ENCODE measurements around the gene ARID1B.

Gene ARID1B

GRCh38 chr6:156793200-156793599 lies 16.0 kb downstream of the ARID1B start:
- no peak overlapping the region for H3K27ac ChIP-seq (ENCODE audit: extremely low read depth, low read depth, low read length)
- H3K9me3 ChIP-seq (ENCODE audit: control insufficient read depth, insufficient read depth, low read depth, low read length) = no peaks in the 10 kb centered on the region
- ChIA-PET CTCF (no interaction called here), POLR2A (no interaction called here)
- peaks cover 10% of the 10 kb centered on the region for H3K4me1 ChIP-seq (ENCODE audit: control insufficient read depth, insufficient read depth, low read length)
- TF ChIP-seq ZNF121 (tag by site-specific recombination; IDR thresholded peaks at IDR 0.05) (peak; percentile 84), ZNF777 (tag by site-specific recombination; IDR thresholded peaks at IDR 0.05; ENCODE audit: borderline replicate concordance) (no peak)
- H3K4me3 ChIP-seq (ENCODE audit: low read depth, low read length) = no peak overlapping the region
- H3K36me3 ChIP-seq (ENCODE audit: control insufficient read depth in 2 of 2, insufficient read depth in 1 of 2, low read length in 2 of 2) = no peaks in the 10 kb centered on the region

- no peak overlapping the region for H3K4me3 ChIP-seq (ENCODE audit: low read depth, low read length)
- peaks cover 10% of the 10 kb centered on the region for H3K4me1 ChIP-seq (ENCODE audit: control insufficient read depth, insufficient read depth, low read length)
- POLR2A ChIA-PET = no interaction called here
- H3K27ac ChIP-seq (ENCODE audit: extremely low read depth, low read depth, low read length) = no peak overlapping the region
- H3K36me3 ChIP-seq (ENCODE audit: control insufficient read depth in 2 of 2, insufficient read depth in 1 of 2, low read length in 2 of 2) = no peaks in the 10 kb centered on the region
- H3K9me3 ChIP-seq (ENCODE audit: control insufficient read depth, insufficient read depth, low read depth, low read length) = no peaks in the 10 kb centered on the region
- CTCF ChIA-PET = interaction anchor here (0.7 kb wide), 1 partner anchor 147 kb away, joined by 3 read pairs; no protein-coding TSS in a partner anchor
- TF ChIP-seq ZNF280D (tag by site-specific recombination; IDR thresholded peaks at IDR 0.05) = no peak
- TF ChIP-seq ZNF600 (tag by site-specific recombination; IDR thresholded peaks at IDR 0.05) = peak; percentile 84
- TF ChIP-seq REPIN1 (tag by site-specific recombination; IDR thresholded peaks at IDR 0.05; ENCODE audit: low read depth) = no peak
Observed at GRCh38 chr6:156794546-156795354, 17.6 kb downstream of the ARID1B start.

GRCh38 chr6:156795825-156796224 lies 18.6 kb downstream of the ARID1B start:
- H3K9me3 ChIP-seq (ENCODE audit: control insufficient read depth, insufficient read depth, low read depth, low read length) = no peaks in the 10 kb centered on the region
- H3K4me3 ChIP-seq (ENCODE audit: low read depth, low read length) = no peak overlapping the region
- ChIA-PET POLR2A (interaction anchor here (0.7 kb wide), 1 partner anchor 225 kb away, joined by 3 read pairs; no protein-coding TSS in a partner anchor), CTCF (interaction anchor here (0.6 to 1.0 kb wide), 2 partner anchors 11 to 147 kb away, joined by 3 to 7 read pairs; no protein-coding TSS in a partner anchor)
- TF ChIP-seq ZNF133 (tag by site-specific recombination; IDR thresholded peaks at IDR 0.05) (no peak), ZBTB17 (tag by site-specific recombination; IDR thresholded peaks at IDR 0.05) (peak; percentile 98)
- H3K36me3 ChIP-seq (ENCODE audit: control insufficient read depth in 2 of 2, insufficient read depth in 1 of 2, low read length in 2 of 2) = no peaks in the 10 kb centered on the region
- no peak overlapping the region for H3K27ac ChIP-seq (ENCODE audit: extremely low read depth, low read depth, low read length)
- H3K4me1 ChIP-seq (ENCODE audit: control insufficient read depth, insufficient read depth, low read length) = peaks cover 5% of the 10 kb centered on the region

GRCh38 chr6:156796627-156797026 lies 19.4 kb downstream of the ARID1B start:
- Histone ChIP-seq H3K4me3 (ENCODE audit: low read depth, low read length) (no peak overlapping the region), H3K36me3 (ENCODE audit: control insufficient read depth in 2 of 2, insufficient read depth in 1 of 2, low read length in 2 of 2) (no peaks in the 10 kb centered on the region), H3K27ac (ENCODE audit: extremely low read depth, low read depth, low read length) (no peak overlapping the region), H3K4me1 (ENCODE audit: control insufficient read depth, insufficient read depth, low read length) (peaks cover 4% of the 10 kb centered on the region), H3K9me3 (ENCODE audit: control insufficient read depth, insufficient read depth, low read depth, low read length) (no peaks in the 10 kb centered on the region)
- POLR2A ChIA-PET = interaction anchor here (0.7 kb wide), 1 partner anchor 224 kb away, joined by 3 read pairs; no protein-coding TSS in a partner anchor
- TF ChIP-seq ZFHX2 (tag by site-specific recombination; conservative IDR thresholded peaks at IDR 0.05) (peak; percentile 95), ZNF776 (tag by site-specific recombination; IDR thresholded peaks at IDR 0.05; ENCODE audit: borderline replicate concordance) (no peak), SP7 (tag by site-specific recombination; IDR thresholded peaks at IDR 0.05) (no peak), ZBTB17 (tag by site-specific recombination; IDR thresholded peaks at IDR 0.05) (no peak), ZNF223 (tag by site-specific recombination; IDR thresholded peaks at IDR 0.05) (no peak), ZNF426 (tag by site-specific recombination; IDR thresholded peaks at IDR 0.05) (no peak), ZNF335 (tag by site-specific recombination; conservative IDR thresholded peaks at IDR 0.05) (no peak), EGR2 (tag by site-specific recombination; IDR thresholded peaks at IDR 0.05; ENCODE audit: low read depth) (peak; percentile 95)
- CTCF ChIA-PET = interaction anchor here (1.0 kb wide), 1 partner anchor 147 kb away, joined by 7 read pairs; no protein-coding TSS in a partner anchor

Data from HEK293 (cell line).